ENCODE measurements around the gene WDR37. TPM values are rescaled to one million over a fixed set of nuclear protein-coding genes. Genes with fewer than 3 reads are reported as not detected.
A peak's percentile ranks its signal among the peaks of the same experiment; 100 is the strongest.

WDR37 gene
- total RNA-seq, 2 donors from 2014 or later: 18.6 to 18.7 TPM

GRCh38 chr10:1120801-1121211 is 64.6 kb downstream of the WDR37 start:
- TF ChIP-seq CTCF (IDR thresholded peaks at IDR 0.05): no peak
- DNase-seq: peak; percentile 14
- peaks cover 11% of the 10 kb centered on the region for H3K36me3 ChIP-seq
- H3K27me3 ChIP-seq: no peaks in the 10 kb centered on the region
- H3K4me3 ChIP-seq: no peak overlapping the region
- H3K27ac ChIP-seq: no peak overlapping the region
- H3K4me1 ChIP-seq: no peaks in the 10 kb centered on the region
- intact Hi-C loops (cut with DNase I): no loop called here
- no peaks in the 10 kb centered on the region for H3K9me3 ChIP-seq
- no peak overlapping the region for H3K9ac ChIP-seq (ENCODE audit: low read depth in 2 of 2, low read length in 2 of 2)

- no peak overlapping the region for H3K9ac ChIP-seq (ENCODE audit: low read depth in 2 of 2, low read length in 2 of 2)
- H3K4me1 ChIP-seq: no peaks in the 10 kb centered on the region
- H3K9me3 ChIP-seq: no peaks in the 10 kb centered on the region
- DNase-seq: peak; percentile 10
- no peaks in the 10 kb centered on the region for H3K27me3 ChIP-seq
- no peak for TF ChIP-seq CTCF (IDR thresholded peaks at IDR 0.05)
- no peak overlapping the region for H3K27ac ChIP-seq
- no peak overlapping the region for H3K4me3 ChIP-seq
- intact Hi-C loops (cut with DNase I): no loop called here
- peaks cover 12% of the 10 kb centered on the region for H3K36me3 ChIP-seq
These were observed 65.2 kb downstream of the WDR37 start for GRCh38 chr10:1121271-1121970.

- H3K9me3 ChIP-seq: no peaks in the 10 kb centered on the region
- H3K4me1 ChIP-seq: no peaks in the 10 kb centered on the region
- DNase-seq: peak; percentile 11
- no peak overlapping the region for H3K27ac ChIP-seq
- peaks cover 12% of the 10 kb centered on the region for H3K36me3 ChIP-seq
- H3K4me3 ChIP-seq: no peak overlapping the region
- no peak overlapping the region for H3K9ac ChIP-seq (ENCODE audit: low read depth in 2 of 2, low read length in 2 of 2)
- no peak for TF ChIP-seq CTCF (IDR thresholded peaks at IDR 0.05)
- intact Hi-C loops (cut with DNase I): no loop called here
- H3K27me3 ChIP-seq: no peaks in the 10 kb centered on the region
These were observed 66.2 kb downstream of the WDR37 start for GRCh38 chr10:1122349-1122748.

- Histone ChIP-seq H3K4me3 (no peak overlapping the region), H3K9ac (ENCODE audit: low read depth in 2 of 2, low read length in 2 of 2) (no peak overlapping the region), H3K36me3 (peaks cover 12% of the 10 kb centered on the region), H3K9me3 (no peaks in the 10 kb centered on the region), H3K27me3 (no peaks in the 10 kb centered on the region), H3K4me1 (no peaks in the 10 kb centered on the region), H3K27ac (no peak overlapping the region)
- intact Hi-C loops (cut with DNase I): no loop called here
- no peak for TF ChIP-seq CTCF (IDR thresholded peaks at IDR 0.05)
- peak; percentile 3 for DNase-seq
These were observed 67.0 kb downstream of the WDR37 start for GRCh38 chr10:1123198-1123597.

- H3K4me1 ChIP-seq: no peaks in the 10 kb centered on the region
- peak; percentile 3 for DNase-seq
- no peak overlapping the region for H3K4me3 ChIP-seq
- H3K9ac ChIP-seq (ENCODE audit: low read depth in 2 of 2, low read length in 2 of 2): no peak overlapping the region
- H3K36me3 ChIP-seq: peaks cover 12% of the 10 kb centered on the region
- no peaks in the 10 kb centered on the region for H3K9me3 ChIP-seq
- H3K27me3 ChIP-seq: no peaks in the 10 kb centered on the region
- no peak for TF ChIP-seq CTCF (IDR thresholded peaks at IDR 0.05)
- no peak overlapping the region for H3K27ac ChIP-seq
- intact Hi-C loops (cut with DNase I): no loop called here
These were observed 67.8 kb downstream of the WDR37 start for GRCh38 chr10:1123972-1124371.
